HepG2 (cell line): ENCODE data around the gene SKIC2. TPM values are rescaled to one million over a fixed set of nuclear protein-coding genes. Genes with fewer than 3 reads are reported as not detected.

Experiments used
- ATAC-seq: fragments of 200-7000 bp; cut with Tn5 transposase; 3 replicates; pipeline ENCODE4 v1.9.1; 2020; ENCODE audit warnings: mild to moderate bottlenecking, moderate library complexity
- BruUV-seq: library from RNA; stranded (reverse); fragments of 400-500 nt; replicated peaks from 2 replicates; lab custom pipeline; 2021; lab: Mats Ljungman, UMichigan
- CTCF ChIA-PET: fragments of 300-600 bp; formaldehyde crosslinking; extraction: SDS; loops from one replicate; lab custom pipeline; 2021; ENCODE audit warnings: low total read pairs, inconsistent platforms, low intra/inter-chr PET ratio; lab: Yijun Ruan, JAX
- POLR2A ChIA-PET: fragments of 350-600 bp; sonication (Branson Sonifier 250); formaldehyde crosslinking; loops from one replicate; lab custom pipeline; 2020; ENCODE audit warnings: antibody characterized with exemption, inconsistent platforms; lab: Yijun Ruan, JAX
- DNase-seq: peaks from one replicate; pipeline ENCODE4 v3.0.0-alpha.2; 2015; ENCODE audit warnings: low spot score
- FAIRE-seq: peaks from 3 replicates; lab custom pipeline; 2011; peaks lifted over from hg19 to GRCh38; lab: Jason Lieb, UNC
- H2AFZ ChIP-seq: one replicate; pipeline ENCODE4 v1.6.1; 2011; ENCODE audit warnings: low read length, inconsistent platforms
- H3K27ac ChIP-seq: fragments of 300-600 bp; 3 replicates; pipeline ENCODE4 v1.8.0; 2011; ENCODE audit warnings: mixed run types, mild to moderate bottlenecking, mixed read lengths, low read length, inconsistent platforms; ENCODE audit not compliant: insufficient read depth; ENCODE audit errors: extremely low read length
- H3K27me3 ChIP-seq, 2 experiments: fragments of 200-600 bp in 1 of 2; 2 replicates in 1 of 2; 3 replicates in 1 of 2; pipeline versions ENCODE4 v1.6.0 to v1.8.0; 2011; ENCODE audit warnings: low read length in 2 of 2, mild to moderate bottlenecking in 2 of 2, moderate library complexity in 2 of 2, inconsistent platforms in 1 of 2; ENCODE audit not compliant: insufficient read depth in 2 of 2, control insufficient read depth in 1 of 2
- H3K36me3 ChIP-seq, 2 experiments: fragments of 200-600 bp in 1 of 2; replicated peaks in 1 of 2; 2 replicates in 1 of 2; 3 replicates in 1 of 2; pipeline versions ENCODE4 v1.5.1 to v1.8.0; 2011; ENCODE audit warnings: low read length in 2 of 2, inconsistent platforms in 1 of 2; ENCODE audit not compliant: insufficient read depth in 2 of 2, control insufficient read depth in 1 of 2
- H3K4me1 ChIP-seq: 2 replicates; pipeline ENCODE4 v1.5.1; 2012; ENCODE audit warnings: low read length, inconsistent platforms; ENCODE audit not compliant: insufficient read depth
- H3K4me2 ChIP-seq: 2 replicates; pipeline ENCODE4 v1.6.0; 2011; ENCODE audit warnings: low read depth, low read length, inconsistent platforms
- H3K4me3 ChIP-seq, 3 experiments: fragments of 200-600 bp in 1 of 3; sonication (generic), shearing (Covaris generic) in 1 of 3; replicated peaks in 1 of 3; 2 replicates each; pipeline ENCODE4 v1.5.1; 2011 to 2016; ENCODE audit warnings: low read length in 3 of 3, inconsistent platforms in 2 of 3, low read depth in 2 of 3, mild to moderate bottlenecking in 2 of 3, control low read depth in 1 of 3, mixed read lengths in 1 of 3; ENCODE audit not compliant: insufficient read depth in 1 of 3
- H3K79me2 ChIP-seq: one replicate; pipeline ENCODE4 v1.6.1; 2011; ENCODE audit warnings: low read length, inconsistent platforms; ENCODE audit not compliant: insufficient read depth
- H3K9ac ChIP-seq: 2 replicates; pipeline ENCODE4 v1.6.0; 2011; ENCODE audit warnings: mild to moderate bottlenecking, low read depth, low read length, inconsistent platforms; ENCODE audit not compliant: insufficient read depth
- H3K9me3 ChIP-seq: 2 replicates; pipeline ENCODE4 v1.5.1; 2012; ENCODE audit warnings: mild to moderate bottlenecking, low read length
- H4K20me1 ChIP-seq: 2 replicates; pipeline ENCODE4 v1.6.0; 2011; ENCODE audit warnings: inconsistent platforms, mild to moderate bottlenecking, low read length, moderate library complexity; ENCODE audit not compliant: insufficient read depth
- AGO2 ChIP-seq: fragments of 200-400 bp; formaldehyde crosslinking; optimal IDR thresholded peaks from 2 replicates; pipeline ENCODE3; 2017; ENCODE audit warnings: mild to moderate bottlenecking, low read depth, low read length, moderate library complexity
- BORCS8-MEF2B ChIP-seq: sonication (generic); formaldehyde crosslinking; IDR thresholded peaks from 2 replicates; pipeline ENCODE4 v1.8.0; 2022; ENCODE audit warnings: mild to moderate bottlenecking, missing genetic modification reagents
- CHCHD3 ChIP-seq: sonication (generic); formaldehyde crosslinking; IDR thresholded peaks from 2 replicates; pipeline ENCODE4 v1.8.0; 2022; ENCODE audit warnings: mild to moderate bottlenecking, missing genetic modification reagents, moderate library complexity
- EZH2 ChIP-seq: conservative IDR thresholded peaks from 2 replicates; pipeline ENCODE4 v1.6.1; 2012; ENCODE audit warnings: mild to moderate bottlenecking, low read depth, low read length, moderate library complexity
- FIP1L1 ChIP-seq: fragments of 200-400 bp; formaldehyde crosslinking; IDR thresholded peaks from 2 replicates; pipeline ENCODE4 v1.6.1; 2018; ENCODE audit warnings: low read depth, mild to moderate bottlenecking, low read length, moderate library complexity, borderline replicate concordance; ENCODE audit not compliant: insufficient read depth
- HOXA3 ChIP-seq: sonication (generic); formaldehyde crosslinking; IDR thresholded peaks from 2 replicates; pipeline ENCODE4 v1.5.0; 2020; ENCODE audit warnings: missing genetic modification reagents
- MAFF ChIP-seq: IDR thresholded peaks from 2 replicates; pipeline ENCODE4 v1.6.1; 2011; ENCODE audit warnings: low read depth, low read length, improper control_type of control experiment
- MED13 ChIP-seq: sonication (generic); formaldehyde crosslinking; IDR thresholded peaks from 2 replicates; pipeline ENCODE4 v1.5.0; 2020; ENCODE audit warnings: missing genetic modification reagents
- POLR2G ChIP-seq: fragments of 200-400 bp; formaldehyde crosslinking; IDR thresholded peaks from 2 replicates; pipeline ENCODE4 v1.6.1; 2018; ENCODE audit warnings: mild to moderate bottlenecking, low read depth, low read length, moderate library complexity
- RBFOX2 ChIP-seq: fragments of 200-400 bp; formaldehyde crosslinking; IDR thresholded peaks from 2 replicates; pipeline ENCODE4 v1.6.1; 2017; ENCODE audit warnings: low read depth, mild to moderate bottlenecking, low read length
- SIN3B ChIP-seq: fragments of 150-350 bp; IDR thresholded peaks from 2 replicates; pipeline ENCODE4 v1.6.1; 2014; ENCODE audit warnings: low read length
- SMAD1 ChIP-seq: sonication (generic); formaldehyde crosslinking; IDR thresholded peaks from 2 replicates; pipeline ENCODE4 v1.4.0; 2020; ENCODE audit warnings: missing genetic modification reagents, low read depth, mild to moderate bottlenecking, borderline replicate concordance
- TBL1XR1 ChIP-seq: fragments of 150-350 bp; IDR thresholded peaks from 2 replicates; pipeline ENCODE4 v1.6.1; 2014; ENCODE audit warnings: borderline replicate concordance, low read length; ENCODE audit not compliant: partially characterized antibody
- ZMYM3 ChIP-seq: sonication (generic); formaldehyde crosslinking; IDR thresholded peaks from 2 replicates; pipeline ENCODE4 v1.5.1; 2020; ENCODE audit warnings: mild to moderate bottlenecking, missing genetic modification reagents
- ZNF264 ChIP-seq: sonication (generic); formaldehyde crosslinking; IDR thresholded peaks from 2 replicates; pipeline ENCODE4 v1.4.0; 2020; ENCODE audit warnings: missing genetic modification reagents
- ZNF44 ChIP-seq: sonication (generic); formaldehyde crosslinking; IDR thresholded peaks from 2 replicates; pipeline ENCODE4 v1.5.1; 2020; ENCODE audit warnings: mild to moderate bottlenecking, missing genetic modification reagents
- ZNF546 ChIP-seq: sonication (generic); formaldehyde crosslinking; conservative IDR thresholded peaks from 2 replicates; pipeline ENCODE4 v1.8.1; 2023; ENCODE audit warnings: mild to moderate bottlenecking, missing genetic modification reagents
- ZNF616 ChIP-seq: sonication (generic); formaldehyde crosslinking; IDR thresholded peaks from 2 replicates; pipeline ENCODE4 v1.5.0; 2020; ENCODE audit warnings: low read depth, mild to moderate bottlenecking, missing genetic modification reagents
- WGBS: methylation state at CpG from one replicate; pipeline ENCODE4 v1.1.6; 2017; ENCODE audit warnings: low lambda C conversion rate; 5-methylcytosine and 5-hydroxymethylcytosine counted together
- in situ Hi-C: cut with HindIII; loops from 2 replicates; pipeline ENCODE4 v1.10.0; 2017; ENCODE audit warnings: low pct_unique_long_range_greater_than_20kb; ENCODE audit not compliant: extremely low pct_ligation_motif_present
- intact Hi-C: fragments of 100-400 bp; cut with micrococcal nuclease; formaldehyde crosslinking; loops from one replicate; pipeline ENCODE4 v1.10.0; 2022; ENCODE audit not compliant: unreplicated experiment
- polyA plus RNA-seq, 8 experiments: library from polyadenylated mRNA; depleted of rRNA in 3 of 8; stranded (reverse) in 7 of 8; unstranded in 1 of 8; fragments of >200 nt; fragmentation: Illumina TruSeq in 4 of 8; extraction: Trizol in 4 of 8; gene quantifications; 2 replicates each; pipeline versions ENCODE4 v1.2.1 to v1.2.3, GENCODE V29; 2011 to 2016; ENCODE audit warnings: low read depth in 4 of 8, missing spikeins in 1 of 8, mixed read lengths in 1 of 8; ENCODE audit not compliant: insufficient read depth in 1 of 8
- total RNA-seq, 5 experiments: library from RNA; depleted of rRNA; stranded (reverse); fragments of >200 nt; fragmentation: Illumina TruSeq; extraction: Trizol; gene quantifications; 2 replicates each; pipeline ENCODE4 v1.2.3, GENCODE V29; 2016; ENCODE audit warnings: low read depth in 1 of 5

The SKIC2 gene
- total and polyA plus RNA-seq, 2 of the 13 experiments (the other 11 are each of a cell fraction or from before 2014, with no cell fraction given) = 67.1 to 68.4 TPM

DNA sequence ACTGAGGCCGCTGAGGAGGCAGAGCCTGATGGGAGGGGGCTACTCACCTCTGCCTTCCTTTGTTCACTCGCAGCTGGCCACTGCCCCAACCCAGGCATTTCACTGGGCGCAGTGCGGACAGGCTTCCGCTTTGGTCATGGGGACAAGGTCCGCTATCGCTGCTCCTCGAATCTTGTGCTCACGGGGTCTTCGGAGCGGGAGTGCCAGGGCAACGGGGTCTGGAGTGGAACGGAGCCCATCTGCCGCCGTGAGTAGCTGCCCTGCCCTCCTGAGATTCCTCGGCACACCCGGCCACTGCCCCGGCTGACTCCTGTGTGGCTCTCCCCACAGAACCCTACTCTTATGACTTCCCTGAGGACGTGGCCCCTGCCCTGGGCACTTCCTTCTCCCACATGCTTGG, 25.4 kb upstream of the SKIC2 start:
- H3K27me3 ChIP-seq = no peaks in the 10 kb centered on the region
- intact Hi-C loops = no loop called here
- H4K20me1 ChIP-seq = no peaks in the 10 kb centered on the region
- H3K79me2 ChIP-seq = peaks cover 18% of the 10 kb centered on the region
- CTCF ChIA-PET = no interaction called here
- no peak overlapping the region for H3K4me3 ChIP-seq
- peaks cover 25% of the 10 kb centered on the region for H3K4me1 ChIP-seq
- H3K4me2 ChIP-seq = no peak overlapping the region
- DNase-seq (no peak), ATAC-seq (no peak; the same call in 2 of the 3 replicates), FAIRE-seq (no peak)
- POLR2A ChIA-PET = interaction anchor here (1.1 to 1.6 kb wide), 2 partner anchors 12 to 19 kb away, joined by 4 to 5 read pairs; partner anchors contain the start of gene CFB
- no TSS peak for BruUV-seq
- no peaks in the 10 kb centered on the region for H3K9me3 ChIP-seq
- H3K9ac ChIP-seq = no peak overlapping the region
- TF ChIP-seq ZNF44 = no peak
- no peak for TF ChIP-seq EZH2
- no peak for TF ChIP-seq ZNF546 (CRISPR knock-in tag)
- TF ChIP-seq ZNF616 (CRISPR knock-in tag) = no peak
- TF ChIP-seq POLR2G = 0 out of 2 replicates have a peak, but pooled peaks have one; percentile 25
- TF ChIP-seq RBFOX2 = peak; percentile 46; the same call in 1 of the 2 replicates
- TF ChIP-seq BORCS8-MEF2B (CRISPR knock-in tag) = no peak
- no peak for TF ChIP-seq CHCHD3 (CRISPR knock-in tag)
- TF ChIP-seq TBL1XR1 = no peak
- no peak for TF ChIP-seq SIN3B
- TF ChIP-seq AGO2 = peak; percentile 85
- TF ChIP-seq MED13 = no peak
- TF ChIP-seq HOXA3 (CRISPR knock-in tag) = no peak
- TF ChIP-seq ZNF264 (CRISPR knock-in tag) = no peak
- no peak for TF ChIP-seq ZMYM3
- TF ChIP-seq SMAD1 = no peak
- no peak for TF ChIP-seq MAFF
- no peak for TF ChIP-seq FIP1L1
- no peak overlapping the region for H2AFZ ChIP-seq
- in situ Hi-C loops = no loop called here
- H3K27ac ChIP-seq = peak overlapping the region; percentile 31
- 98% methylated on average over 19 of the region's 19 CpGs for WGBS
- peaks cover 8 to 14% of the 10 kb centered on the region in 2 experiments for H3K36me3 ChIP-seq
